ENCODE data around the gene PPP2R2C.

DNA sequence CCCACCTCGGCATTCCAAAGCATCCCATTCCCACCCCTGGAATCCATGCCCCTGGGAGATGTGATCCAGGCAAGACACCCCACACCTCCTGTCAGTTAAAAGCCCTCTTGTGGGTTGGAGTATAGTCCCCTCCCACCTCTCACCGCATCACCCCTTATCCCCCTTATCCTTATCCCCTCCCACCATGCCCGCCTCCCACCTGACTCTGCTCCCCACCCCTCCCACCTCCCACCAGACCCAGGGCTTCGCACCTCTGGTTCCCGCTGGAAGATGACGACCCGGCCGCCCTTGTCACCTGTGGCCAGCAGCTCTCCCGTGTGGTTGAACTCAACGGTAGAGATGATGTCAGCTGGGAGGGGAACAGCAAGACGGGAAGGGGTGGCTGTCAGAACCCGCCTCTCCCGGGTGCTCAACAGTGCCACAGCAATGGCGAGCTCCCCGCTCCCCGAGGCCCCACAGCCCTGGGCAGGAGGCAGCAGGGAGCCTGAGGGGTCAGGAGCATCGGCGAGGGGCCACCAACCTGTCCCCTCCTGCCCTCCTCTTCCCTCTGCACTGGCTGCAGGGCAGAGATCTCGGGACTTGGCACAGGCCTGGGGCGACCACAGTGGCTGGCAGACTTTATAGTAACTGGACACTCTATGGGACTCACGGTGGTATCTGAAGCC is 91.5 kb downstream of the PPP2R2C start:
- TF ChIP-seq, protein P1, sequence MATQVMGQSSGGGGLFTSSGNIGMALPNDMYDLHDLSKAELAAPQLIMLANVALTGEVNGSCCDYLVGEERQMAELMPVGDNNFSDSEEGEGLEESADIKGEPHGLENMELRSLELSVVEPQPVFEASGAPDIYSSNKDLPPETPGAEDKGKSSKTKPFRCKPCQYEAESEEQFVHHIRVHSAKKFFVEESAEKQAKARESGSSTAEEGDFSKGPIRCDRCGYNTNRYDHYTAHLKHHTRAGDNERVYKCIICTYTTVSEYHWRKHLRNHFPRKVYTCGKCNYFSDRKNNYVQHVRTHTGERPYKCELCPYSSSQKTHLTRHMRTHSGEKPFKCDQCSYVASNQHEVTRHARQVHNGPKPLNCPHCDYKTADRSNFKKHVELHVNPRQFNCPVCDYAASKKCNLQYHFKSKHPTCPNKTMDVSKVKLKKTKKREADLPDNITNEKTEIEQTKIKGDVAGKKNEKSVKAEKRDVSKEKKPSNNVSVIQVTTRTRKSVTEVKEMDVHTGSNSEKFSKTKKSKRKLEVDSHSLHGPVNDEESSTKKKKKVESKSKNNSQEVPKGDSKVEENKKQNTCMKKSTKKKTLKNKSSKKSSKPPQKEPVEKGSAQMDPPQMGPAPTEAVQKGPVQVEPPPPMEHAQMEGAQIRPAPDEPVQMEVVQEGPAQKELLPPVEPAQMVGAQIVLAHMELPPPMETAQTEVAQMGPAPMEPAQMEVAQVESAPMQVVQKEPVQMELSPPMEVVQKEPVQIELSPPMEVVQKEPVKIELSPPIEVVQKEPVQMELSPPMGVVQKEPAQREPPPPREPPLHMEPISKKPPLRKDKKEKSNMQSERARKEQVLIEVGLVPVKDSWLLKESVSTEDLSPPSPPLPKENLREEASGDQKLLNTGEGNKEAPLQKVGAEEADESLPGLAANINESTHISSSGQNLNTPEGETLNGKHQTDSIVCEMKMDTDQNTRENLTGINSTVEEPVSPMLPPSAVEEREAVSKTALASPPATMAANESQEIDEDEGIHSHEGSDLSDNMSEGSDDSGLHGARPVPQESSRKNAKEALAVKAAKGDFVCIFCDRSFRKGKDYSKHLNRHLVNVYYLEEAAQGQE (IDR thresholded peaks at IDR 0.05; ENCODE audit: insufficient replicate concordance, low read depth), result no peak
- TF ChIP-seq CTCF (IDR thresholded peaks at IDR 0.05; ENCODE audit: insufficient read depth, low read length) (no peak), POLR2AphosphoS5 (IDR thresholded peaks at IDR 0.05; ENCODE audit: low read depth) (no peak)

Measured in HL-60 (cell line).